NCI-H2081 treated with DMSO at 0.1 percent for 48 hours (cell line): ENCODE measurements around the gene KCNA2.

ENCODE experiments used
- DNase-seq: peaks from one replicate; lab custom pipeline; 2025; lab: John Stamatoyannopoulos, UW

The KCNA2 gene

DNA sequence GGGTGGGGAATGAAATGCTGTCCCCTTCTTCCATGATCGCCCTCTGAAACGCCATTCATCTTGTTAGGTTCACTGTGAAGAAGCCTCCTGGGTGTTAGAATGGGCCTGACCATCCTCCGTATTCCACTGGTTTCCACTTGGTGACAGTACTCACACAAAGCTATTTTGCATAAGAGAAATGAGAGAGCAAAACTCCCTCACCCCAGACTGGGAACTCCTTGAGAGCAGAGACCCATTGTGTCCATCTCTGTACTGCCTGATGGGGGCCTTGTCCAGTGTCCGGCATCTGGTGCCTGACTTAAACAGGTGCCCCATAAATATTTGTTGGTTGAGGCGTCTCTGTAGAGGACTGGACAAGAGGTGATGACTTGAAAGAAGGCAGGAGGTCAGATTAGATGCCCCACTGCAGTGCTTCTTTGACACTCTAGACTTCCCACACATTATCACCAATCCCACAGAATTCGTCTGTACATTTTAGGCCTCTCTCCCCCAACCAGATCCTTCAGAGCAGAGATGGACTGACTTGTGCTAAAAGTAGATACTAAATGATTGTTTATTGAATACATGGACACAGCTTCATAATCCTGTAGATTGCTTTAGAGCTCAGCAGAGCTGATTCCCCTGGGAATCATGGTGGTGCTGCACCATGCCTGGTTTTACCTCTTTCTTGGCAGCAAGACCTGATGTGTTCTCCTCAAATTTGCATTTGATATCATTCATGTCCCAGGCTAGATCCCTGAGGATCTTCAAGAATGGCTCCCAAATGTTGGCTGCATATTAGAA is 22.4 kb upstream of the KCNA2 start:
- DNase-seq, result no peak

- no peak for DNase-seq
These were observed 21.6 kb upstream of the KCNA2 start for GRCh38 chr1:110627764-110628163.

DNA sequence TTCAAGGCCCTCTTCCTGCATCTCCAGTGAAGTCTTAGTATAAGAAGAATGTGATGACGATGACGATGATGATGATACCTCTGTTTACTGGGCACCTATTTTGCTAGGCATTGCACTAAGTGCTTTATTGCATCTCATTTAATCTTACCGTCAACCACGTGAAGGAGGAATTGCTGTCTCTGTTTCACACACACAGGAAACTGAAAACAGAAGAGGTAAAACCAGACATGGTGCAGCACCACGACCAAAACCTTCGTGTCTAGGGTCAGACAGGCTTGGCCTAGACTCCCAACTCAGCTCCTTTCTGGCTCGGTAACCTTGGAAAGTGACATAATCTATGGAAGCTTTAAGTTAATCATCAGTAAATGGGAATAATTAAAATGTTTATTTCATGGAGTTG is 20.7 kb upstream of the KCNA2 start:
- DNase-seq, result no peak

GRCh38 chr1:110620686-110621085 is 14.5 kb upstream of the KCNA2 start:
- DNase-seq, result no peak

DNA sequence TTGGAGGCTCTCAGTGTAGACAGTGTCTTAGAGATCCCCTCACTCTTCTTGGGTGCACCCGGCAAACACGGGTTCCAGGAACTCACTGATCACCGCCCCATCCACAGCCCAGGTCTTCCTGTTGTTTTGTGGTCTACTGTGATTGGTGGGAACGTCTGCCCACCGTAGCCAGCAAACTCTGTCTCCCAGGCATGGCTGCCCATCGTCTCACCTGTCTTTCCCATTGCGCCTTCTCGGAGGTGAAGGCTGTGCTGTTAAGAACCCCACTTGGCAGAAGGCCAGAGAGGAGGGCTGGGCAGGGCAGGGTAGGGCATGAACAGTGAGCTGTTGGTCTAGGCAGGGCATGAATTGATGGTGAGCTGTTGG is 14.1 kb upstream of the KCNA2 start:
- no peak for DNase-seq

DNA sequence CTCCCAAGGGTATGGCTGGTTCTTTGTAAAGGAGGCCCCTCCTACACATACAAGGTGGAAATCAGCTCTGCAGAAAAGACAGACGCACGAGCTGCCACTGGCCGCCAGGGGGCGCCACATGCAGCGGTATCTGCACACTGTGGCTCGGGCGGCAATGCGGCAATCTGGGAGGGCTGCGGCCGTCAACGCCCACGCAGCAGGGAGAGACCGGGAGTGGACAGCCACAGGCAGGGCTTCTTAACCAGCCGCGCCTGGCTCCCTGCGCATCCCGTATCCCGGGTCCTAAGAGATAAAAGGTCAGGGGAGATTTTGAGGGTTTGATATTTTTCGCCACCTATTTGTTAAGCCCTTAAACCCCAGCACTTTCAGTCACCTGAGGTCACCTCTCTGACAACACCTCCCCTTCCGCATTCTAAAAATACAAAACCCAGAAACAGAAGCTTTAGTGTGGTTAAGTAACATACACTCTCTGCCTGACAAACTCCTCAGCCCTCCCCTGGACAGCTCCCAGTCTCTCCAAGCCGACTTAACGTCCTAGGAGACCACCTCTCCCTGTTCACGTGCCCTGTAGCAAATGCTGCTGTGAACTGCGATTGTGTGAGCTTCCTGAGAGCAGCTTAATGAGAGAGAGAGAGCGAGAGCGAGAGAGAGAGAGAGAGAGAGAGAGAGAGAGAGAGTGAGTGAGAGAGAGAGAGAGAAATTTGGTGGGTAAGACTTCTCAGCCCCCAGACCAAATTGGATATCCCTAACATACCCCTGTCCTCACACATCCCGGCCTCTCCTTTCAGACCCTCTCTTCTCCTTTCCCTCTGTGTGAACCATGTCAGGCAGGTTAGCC is 13.5 kb upstream of the KCNA2 start:
- no peak for DNase-seq

DNA sequence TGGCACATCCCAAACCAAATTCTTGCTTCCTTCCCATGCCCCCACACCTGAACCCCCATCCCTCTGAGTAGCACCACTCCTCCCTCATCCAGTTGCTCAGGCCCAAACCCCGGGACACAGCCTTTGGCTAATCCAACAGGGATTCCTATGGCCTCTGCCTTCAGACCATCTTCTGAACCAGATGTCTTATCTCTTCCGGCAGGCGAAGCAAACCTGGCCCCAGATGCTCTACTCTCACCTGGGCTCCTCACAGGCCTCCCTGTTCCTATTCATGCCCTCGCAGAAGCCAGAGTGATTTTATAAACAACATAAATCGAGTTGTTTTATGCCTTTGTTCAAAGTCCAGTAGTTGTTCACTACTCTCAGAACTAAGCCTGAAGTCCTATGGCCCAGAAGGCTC is 12.5 kb upstream of the KCNA2 start:
- DNase-seq, result no peak

DNA sequence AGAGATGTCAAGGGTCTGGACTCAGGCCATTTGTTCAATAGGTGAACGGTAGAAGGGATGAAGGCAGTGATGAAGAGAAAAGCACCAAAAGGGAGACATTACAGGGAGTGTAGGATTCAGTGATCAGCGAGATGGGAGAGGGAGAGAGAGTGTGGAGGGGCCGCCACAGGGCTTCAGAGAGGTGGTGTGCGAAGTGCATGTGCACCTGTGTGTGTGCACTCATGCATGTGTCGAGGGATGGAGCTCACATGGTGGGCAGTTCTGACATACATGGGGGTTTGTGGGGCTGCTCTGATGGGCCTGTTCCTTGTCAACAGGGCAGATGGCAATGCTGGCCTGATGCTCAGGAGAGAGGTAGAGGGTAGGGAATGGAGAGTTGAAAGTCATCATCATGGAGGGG is 11.4 kb upstream of the KCNA2 start:
- DNase-seq, result no peak

- DNase-seq, result no peak
These were observed 11.0 kb upstream of the KCNA2 start for GRCh38 chr1:110617116-110617515.

DNA sequence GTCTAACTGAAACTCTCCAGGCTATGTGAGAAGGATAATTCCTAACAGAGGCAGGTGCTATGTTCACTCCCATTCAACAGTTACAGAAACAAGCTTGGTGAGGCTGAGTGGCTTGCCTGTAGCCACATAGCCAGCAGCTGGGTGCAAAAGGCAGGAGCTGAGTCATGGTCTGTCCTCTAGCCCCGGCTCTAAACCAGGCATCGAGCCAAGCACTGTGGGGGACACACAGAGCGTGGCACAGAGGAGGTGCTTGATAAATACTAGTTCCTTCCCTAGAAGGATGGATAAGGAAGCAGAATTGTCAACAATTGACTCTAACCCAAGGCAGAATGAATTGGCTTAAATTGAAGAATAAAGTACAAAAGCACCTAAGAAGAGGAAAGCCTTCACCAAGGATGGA is 10.4 kb upstream of the KCNA2 start:
- no peak for DNase-seq

DNA sequence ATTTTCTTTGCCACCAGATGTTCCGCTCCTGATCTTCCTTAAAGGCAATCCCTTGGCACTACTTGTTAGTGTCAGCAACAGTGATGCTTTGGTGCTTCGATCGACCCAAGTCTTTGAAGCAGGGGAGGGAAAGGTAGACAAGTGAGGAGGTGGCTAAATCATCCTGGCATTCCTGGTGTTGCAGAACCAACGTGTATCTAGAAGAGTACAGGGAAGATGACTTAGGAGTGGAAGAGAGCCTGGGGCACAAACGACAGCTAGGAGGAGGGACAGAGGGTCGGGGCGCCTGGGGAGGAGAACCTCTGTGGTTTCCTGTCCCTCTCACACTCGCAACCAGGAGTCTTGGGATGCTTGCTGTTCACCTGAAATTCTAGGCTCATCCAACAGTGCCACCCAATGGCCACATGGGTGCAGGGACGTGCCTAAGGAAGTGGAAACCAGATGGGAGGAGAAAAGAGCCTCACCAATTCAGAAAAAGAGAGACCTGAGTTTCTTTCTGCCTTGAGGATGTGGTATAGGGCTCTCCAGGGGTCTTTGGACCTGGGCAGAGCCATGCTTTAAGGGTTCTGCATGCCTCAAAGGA is 9.5 kb upstream of the KCNA2 start:
- DNase-seq, result peak; percentile 39

DNA sequence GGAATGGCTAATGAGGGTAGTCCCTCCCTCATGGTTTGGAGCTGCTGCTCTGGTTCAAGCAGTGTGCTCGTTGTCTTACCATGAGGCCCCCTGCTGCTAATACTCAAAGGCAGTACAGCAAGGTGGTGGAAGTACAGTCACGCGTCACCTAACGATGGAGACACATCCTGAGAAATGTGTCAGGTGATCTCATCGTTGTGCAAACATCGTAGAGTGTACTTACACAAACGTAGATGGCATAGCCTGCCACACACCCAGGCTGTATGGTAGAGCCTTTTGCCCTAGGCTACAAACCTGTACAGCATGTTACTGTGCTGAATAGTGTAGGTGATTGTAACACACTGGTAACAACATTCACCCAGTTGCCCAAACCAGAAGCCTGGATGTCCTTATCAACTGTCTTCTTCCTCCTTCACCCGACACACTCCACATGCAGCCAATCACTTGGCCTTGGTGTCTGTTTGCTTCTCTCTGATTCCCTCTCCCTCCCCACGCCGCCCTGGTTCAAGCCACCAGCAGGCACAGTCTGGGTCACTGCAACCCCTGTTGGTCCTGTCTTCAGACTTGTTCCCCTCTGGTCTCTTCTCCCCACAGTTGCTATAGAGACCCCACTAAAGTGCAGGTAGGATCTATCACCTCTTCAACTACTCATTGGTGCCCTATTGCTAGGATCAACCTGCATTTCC is 6.0 kb upstream of the KCNA2 start:
- DNase-seq, result no peak

- no peak for DNase-seq
These were observed 4.6 kb upstream of the KCNA2 start for GRCh38 chr1:110610696-110611286.

DNA sequence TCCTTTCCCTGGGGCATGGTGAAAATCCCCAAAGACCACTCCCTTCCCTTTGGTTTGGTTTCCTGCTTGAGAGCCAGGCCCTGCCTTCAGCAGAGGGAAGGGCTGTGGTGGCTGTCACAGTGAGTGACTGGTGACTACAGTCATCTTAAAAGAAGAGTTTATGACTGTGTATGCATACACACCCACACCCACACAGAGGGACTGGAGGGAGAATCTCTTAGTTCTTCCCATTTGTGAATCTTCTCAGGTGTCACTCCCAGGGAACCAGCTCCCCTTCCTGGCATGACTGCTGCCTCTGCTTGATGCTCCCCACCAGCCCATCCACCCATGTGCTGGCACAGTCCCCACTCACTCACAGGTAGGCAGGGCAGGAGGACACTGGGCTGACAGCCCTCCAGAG is 3.9 kb upstream of the KCNA2 start:
- no peak for DNase-seq

DNA sequence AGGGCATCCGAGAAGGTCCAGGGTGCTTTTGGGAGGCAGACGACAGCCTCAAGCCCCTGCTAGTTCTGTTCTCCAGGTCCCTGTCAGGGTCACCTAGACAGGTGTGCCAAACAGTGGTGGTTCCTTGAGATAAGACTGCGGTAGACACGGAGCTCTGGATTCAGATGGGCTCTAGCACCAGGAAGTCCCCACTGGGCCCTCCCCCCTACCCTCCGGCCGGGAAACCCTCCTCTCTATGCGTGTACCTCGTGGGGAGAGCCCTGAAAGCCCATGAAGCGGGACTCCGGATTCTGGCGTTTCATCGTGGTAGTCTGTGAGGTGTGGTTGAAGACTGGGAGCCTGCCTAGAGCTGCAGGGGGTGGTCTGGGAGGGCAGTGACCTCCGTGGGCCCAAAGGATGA is 2.1 kb upstream of the KCNA2 start:
- DNase-seq, result no peak

GRCh38 chr1:110607536-110608230 is 1.5 kb upstream of the KCNA2 start:
- DNase-seq, result no peak

- DNase-seq, result no peak
These were observed 738 bp upstream of the KCNA2 start for GRCh38 chr1:110606657-110607535.

GRCh38 chr1:110605446-110605845 is 712 bp downstream of the KCNA2 start:
- no peak for DNase-seq

DNA sequence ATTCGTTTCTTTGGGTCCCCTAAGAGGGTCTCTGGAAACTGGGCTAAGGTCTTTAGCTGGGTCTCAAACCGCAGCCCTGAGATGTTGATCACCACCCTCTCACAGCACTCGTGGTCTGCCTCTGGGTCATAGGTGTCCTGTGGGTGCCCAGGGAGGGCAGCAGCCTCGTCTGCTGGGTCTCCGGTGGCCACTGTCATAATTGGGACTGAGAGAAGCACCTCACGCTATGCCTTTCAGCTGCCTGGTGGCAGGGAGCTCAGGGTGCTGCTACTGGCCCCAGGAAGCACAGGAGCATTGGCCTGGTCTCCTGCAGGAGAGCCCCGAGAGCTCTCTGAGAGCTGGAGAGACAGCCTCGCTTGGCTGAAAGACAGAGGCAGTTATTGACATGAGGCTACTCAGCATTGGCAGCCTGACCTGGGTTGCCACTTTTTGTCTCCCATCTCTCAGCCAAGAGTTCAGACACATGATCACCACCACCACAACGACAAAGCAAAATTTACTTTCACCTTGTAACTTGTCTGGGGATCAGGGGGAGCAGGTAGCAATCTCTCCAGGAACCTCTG is 1.5 kb downstream of the KCNA2 start:
- no peak for DNase-seq

- DNase-seq, result no peak
These were observed 3.1 kb downstream of the KCNA2 start for GRCh38 chr1:110603058-110603457.
